ENCODE measurements around the gene FAR2.

DNA sequence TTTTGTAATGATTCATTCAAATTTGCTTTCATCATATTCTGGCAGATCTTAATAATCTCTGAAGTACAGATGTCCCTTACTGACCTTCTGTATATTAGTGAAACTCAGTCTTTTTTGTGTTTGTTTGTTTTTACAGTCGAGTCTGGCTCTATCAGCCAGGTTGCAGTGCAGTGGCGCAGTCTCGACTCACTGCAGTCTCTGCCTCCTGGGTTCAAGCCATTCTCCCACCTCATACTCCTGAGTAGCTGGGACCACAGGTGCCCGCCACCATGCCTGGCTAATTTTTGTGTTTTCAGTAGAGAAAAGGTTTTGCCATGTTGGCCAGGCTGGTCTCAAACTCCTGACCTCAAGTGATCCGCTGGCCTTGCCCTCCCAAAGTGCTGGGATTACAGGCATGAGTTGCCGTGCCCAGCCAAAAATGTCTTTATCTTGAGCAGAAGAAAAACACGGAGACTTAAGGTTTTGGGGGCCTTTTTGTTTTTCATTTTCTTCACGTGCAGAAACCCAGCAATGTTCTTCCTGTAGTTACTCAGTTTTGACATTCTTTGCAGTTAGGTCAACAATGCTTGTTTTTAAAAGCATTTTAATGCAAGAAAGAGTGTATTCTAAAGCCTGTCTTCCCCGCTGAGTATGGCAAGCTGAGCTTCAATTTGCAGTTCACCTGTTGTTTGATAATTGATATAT is 79.5 kb downstream of the FAR2 start:
- TF ChIP-seq, protein P1, sequence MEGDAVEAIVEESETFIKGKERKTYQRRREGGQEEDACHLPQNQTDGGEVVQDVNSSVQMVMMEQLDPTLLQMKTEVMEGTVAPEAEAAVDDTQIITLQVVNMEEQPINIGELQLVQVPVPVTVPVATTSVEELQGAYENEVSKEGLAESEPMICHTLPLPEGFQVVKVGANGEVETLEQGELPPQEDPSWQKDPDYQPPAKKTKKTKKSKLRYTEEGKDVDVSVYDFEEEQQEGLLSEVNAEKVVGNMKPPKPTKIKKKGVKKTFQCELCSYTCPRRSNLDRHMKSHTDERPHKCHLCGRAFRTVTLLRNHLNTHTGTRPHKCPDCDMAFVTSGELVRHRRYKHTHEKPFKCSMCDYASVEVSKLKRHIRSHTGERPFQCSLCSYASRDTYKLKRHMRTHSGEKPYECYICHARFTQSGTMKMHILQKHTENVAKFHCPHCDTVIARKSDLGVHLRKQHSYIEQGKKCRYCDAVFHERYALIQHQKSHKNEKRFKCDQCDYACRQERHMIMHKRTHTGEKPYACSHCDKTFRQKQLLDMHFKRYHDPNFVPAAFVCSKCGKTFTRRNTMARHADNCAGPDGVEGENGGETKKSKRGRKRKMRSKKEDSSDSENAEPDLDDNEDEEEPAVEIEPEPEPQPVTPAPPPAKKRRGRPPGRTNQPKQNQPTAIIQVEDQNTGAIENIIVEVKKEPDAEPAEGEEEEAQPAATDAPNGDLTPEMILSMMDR (IDR thresholded peaks at IDR 0.05), result no peak
- no peak for TF ChIP-seq ZFX (IDR thresholded peaks at IDR 0.05; ENCODE audit: borderline replicate concordance)
